Activated CD4-positive, alpha-beta T cell treated with anti-CD3 and anti-CD28 coated beads, Interleukin-10, Interleukin-2, amounts not matched to agents 100 ng/mL and 50 ng/mL, durations not matched to agents 16 hours and 8 hours (primary cell): Measurements from ENCODE around the gene FBN1.
A peak's percentile ranks its signal among the peaks of the same experiment; 100 is the strongest.

Experiments used
- DNase-seq: peaks from one replicate; pipeline ENCODE4 v3.0.0-alpha.2; 2020

The FBN1 gene

DNA sequence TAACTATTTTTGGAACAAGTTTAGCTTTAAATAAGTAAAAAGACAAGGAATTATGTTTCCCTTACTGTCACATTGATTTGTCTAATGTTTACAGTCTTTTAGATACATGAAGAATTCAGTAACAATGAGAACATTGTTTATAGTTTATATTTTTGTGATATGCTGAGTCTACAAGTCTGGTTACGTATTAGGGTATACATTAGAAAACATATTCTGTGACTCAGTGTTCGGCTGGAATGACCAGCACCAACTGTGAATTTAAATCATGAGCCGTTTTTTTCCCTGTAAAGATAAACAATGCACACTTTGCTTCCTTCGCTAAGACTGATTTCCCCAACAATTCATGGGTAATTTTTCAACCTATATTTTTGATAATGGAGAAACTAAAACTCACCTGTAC lies 182.8 kb downstream of the FBN1 start:
- no peak for DNase-seq

- no peak for DNase-seq
These were observed 185.7 kb downstream of the FBN1 start for GRCh38 chr15:48459571-48460442.

- no peak for DNase-seq
These were observed 186.6 kb downstream of the FBN1 start for GRCh38 chr15:48458876-48459275.

DNA sequence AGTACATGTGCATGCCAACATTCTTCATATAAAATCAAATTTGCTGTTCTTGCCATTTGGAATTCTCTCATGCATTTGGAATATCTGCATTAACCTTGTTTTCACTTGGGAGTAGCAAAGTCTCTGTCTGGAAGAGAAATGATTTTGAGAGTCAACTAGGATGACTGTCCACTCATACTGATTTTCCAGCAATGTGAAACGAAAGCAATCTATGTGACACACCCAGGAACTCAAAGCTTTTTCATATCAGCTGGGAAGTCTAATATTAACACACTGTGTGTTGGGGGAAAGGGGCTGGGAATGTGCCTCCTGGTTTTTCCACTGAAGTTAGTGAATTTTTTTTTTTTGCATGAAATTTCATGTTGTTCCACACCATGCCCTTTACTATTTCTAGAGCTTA lies 189.4 kb downstream of the FBN1 start:
- no peak for DNase-seq

DNA sequence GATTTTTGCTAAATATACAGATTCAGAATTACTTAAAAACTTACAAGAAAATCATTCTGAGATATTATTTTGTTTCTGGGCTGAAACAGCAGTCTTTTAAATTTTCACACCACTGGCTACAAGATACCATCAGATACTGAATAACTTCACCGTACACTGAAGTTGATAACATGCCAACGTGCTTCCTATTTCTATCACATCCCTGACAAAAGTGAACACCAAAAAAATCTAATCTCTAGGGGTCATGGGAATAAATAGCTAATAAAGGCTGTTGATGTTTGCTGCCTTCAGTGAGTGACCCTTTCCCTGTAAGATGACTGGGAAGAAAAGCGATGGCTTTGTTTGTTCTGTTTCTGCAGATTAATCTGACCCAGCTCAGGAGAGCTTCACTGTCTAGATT lies 193.8 kb downstream of the FBN1 start:
- DNase-seq: no peak

- DNase-seq: no peak
These were observed 194.3 kb downstream of the FBN1 start for GRCh38 chr15:48451241-48451640.

- DNase-seq: no peak
These were observed 195.8 kb downstream of the FBN1 start for GRCh38 chr15:48449734-48450133.

- DNase-seq: no peak
These were observed 197.9 kb downstream of the FBN1 start for GRCh38 chr15:48447657-48448056.

- no peak for DNase-seq
These were observed 198.5 kb downstream of the FBN1 start for GRCh38 chr15:48447058-48447457.

DNA sequence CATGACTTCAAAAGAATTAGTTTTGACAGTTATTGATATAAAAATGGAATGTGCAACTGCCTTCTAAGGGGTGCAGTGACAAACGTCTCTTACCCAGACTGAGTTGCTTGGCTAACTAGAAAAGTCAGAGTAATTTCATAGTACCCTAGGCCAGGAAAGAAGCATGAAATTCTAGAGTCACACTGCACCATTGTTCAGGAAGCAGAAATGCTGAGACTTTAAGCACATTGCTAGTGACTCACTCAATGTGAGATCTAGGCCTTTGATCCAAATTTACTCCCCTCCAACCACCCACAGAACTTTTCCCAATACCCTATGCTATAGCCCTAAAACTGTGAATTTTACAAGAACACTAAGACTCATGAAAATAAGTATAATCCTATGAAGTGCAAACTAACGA lies 203.5 kb downstream of the FBN1 start:
- no peak for DNase-seq

DNA sequence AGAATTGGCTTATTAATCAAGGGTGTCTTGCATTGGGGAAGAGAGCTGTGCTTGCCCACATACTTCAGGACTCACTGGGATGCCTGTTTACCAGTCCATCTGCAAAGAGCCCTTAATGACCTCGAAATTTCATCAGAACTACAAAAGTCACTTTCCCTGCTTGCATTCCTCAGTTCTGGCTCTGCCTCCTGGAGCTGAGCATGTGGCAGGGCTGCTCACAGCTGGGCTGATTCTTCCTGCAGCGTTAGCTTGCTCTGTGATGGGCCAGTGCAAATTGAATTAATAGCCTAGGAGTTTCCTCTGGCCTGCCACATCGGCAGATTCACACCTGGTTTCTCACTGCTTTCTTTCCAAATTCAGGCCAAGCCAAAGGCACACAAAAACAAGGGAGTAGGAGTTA lies 205.4 kb downstream of the FBN1 start:
- no peak for DNase-seq

- DNase-seq: no peak
These were observed 208.3 kb downstream of the FBN1 start for GRCh38 chr15:48437178-48437577.

- DNase-seq: no peak
These were observed 210.2 kb downstream of the FBN1 start for GRCh38 chr15:48435321-48435720.

DNA sequence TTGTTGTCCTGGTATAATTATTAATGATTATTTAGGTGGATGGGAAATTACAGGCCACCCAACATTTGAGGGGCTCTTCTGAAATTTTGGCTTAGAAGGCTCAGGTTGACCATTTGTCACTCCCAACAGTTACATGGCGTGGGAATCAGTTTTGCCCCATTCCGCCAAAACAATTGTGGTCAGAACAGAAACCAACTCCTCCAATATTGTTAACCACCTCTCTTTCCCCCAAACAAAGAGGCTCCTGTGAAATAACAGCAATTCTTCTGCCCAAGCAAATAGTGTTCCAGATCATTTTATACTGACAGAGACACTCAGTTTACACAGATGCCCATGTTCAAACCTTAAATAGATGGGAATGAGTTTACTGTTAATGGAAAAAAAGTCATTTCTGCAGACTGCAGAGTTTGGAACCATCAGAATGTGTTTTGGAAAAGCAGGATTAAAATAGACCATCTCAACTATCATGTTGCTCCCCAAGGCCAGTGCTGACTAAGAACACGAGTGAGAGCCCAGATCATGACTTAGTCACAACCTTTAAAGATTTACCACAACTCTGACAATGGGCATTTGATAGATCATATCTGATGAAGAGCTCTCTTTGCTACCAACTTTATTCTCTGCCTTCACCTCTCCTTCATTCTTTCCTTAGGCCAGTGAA lies 212.2 kb downstream of the FBN1 start:
- DNase-seq: peak; percentile 40

DNA sequence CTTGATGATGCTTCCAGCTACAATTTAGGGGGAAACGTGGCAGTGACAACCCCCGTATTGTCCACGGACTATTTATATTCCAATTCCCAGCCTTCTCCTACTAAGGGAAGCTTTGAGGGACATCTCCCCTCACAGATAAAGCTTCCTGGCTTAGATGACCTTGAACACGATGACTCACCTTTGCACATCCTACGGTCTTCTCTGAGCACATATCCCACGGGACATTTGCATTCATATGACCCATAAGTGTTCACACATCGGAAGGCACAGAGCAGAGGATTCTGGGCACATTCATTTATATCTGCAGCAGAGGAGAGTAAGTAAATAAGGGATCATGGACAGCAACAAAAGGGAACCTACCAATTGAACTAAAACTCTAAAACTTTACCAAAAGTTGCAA lies 212.8 kb downstream of the FBN1 start:
- DNase-seq: no peak

DNA sequence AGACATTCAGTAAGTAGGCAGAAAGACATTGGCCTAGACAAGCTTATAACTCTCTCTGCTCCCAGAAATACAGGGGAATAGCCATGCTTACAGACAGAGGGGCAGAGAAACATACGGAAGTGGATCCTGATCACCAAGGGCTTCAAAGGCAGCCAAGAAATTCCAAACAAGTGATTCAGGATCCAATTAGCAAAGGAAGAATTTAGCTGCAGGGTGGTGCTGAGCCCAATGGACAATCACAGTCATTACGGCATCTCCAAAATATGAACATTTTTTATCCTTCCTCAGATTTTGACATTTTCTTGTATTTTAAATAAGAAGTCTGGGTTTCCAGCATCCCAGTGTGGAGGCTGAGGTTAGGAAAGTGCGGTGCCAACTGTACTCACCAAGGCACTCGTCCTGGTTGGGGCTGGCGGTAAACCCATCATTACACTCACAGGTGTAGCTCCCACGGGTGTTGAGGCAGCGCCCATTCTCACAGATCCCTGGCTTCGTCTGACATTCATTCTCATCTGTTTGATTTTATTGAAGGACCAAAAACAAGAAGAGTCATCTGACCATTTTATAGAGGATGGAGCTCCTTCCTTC lies 217.5 kb downstream of the FBN1 start:
- DNase-seq: no peak

DNA sequence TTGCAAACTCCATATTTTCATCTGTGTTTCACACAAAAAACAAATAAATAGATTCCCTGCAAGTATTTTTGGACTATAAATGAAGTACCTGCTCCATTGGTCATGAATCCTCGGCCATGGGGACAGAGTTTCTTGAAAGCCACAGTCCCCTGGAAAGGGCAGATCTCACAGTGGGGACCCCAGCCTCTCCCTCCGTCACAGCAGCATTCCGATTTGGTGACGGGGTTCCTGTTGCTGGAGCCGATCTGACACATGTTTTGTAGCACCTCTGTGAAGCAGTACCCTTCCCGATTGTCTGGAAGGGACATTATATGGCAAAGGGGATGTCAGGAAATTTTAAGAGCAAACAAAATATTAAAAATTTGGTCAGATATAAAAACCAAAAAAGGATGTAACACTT lies 218.0 kb downstream of the FBN1 start:
- DNase-seq: no peak

- DNase-seq: no peak
These were observed 218.6 kb downstream of the FBN1 start for GRCh38 chr15:48426941-48427340.

- DNase-seq: no peak
These were observed 219.5 kb downstream of the FBN1 start for GRCh38 chr15:48426044-48426443.

DNA sequence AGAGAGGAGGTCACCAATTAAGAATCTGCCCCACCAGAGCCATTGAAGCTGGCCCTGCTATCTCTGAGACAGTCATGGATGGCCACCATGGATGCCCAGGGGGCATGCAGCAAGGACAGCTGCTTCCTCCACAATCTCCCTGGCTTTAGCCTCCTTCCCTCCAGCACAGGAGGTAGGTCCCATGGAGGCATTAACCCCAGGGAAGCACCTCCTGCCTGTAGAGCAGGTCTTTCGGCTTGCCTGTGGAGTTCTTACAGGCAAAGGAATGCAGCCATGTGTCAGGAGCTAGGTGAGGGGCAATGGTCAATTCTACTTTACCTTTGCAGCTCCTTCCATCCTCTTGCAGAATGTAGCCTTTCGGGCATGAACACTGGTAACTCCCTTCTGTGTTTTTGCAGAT lies 220.5 kb downstream of the FBN1 start:
- DNase-seq: no peak

DNA sequence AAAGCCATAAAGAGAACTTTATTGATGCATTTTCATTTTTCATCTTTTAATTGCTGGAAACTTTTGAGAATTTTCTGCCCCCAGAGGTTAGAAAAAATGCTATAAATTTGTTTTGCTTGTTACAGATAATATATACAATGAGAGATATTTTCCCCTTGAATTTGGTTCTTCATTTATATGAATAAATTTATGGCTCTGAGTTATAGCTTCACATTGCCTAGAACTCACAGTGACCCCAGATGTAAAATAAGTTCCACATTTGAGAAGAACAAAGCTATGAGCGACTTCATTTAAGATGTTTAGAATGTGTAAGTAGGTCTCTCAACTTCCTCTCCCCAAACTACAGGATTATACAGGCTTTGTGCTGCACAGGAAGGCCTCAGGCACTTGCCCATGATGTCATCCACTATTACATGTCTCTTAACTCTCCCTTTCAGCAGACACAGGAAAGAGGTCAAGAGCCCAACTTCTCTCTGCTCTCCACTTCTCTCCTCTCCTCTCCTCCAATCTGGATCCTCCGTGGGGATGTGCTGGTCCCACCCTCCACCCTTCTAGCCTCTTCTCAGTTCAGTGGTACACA lies 221.5 kb downstream of the FBN1 start:
- DNase-seq: no peak

GRCh38 chr15:48423342-48423741 lies 222.2 kb downstream of the FBN1 start:
- no peak for DNase-seq

DNA sequence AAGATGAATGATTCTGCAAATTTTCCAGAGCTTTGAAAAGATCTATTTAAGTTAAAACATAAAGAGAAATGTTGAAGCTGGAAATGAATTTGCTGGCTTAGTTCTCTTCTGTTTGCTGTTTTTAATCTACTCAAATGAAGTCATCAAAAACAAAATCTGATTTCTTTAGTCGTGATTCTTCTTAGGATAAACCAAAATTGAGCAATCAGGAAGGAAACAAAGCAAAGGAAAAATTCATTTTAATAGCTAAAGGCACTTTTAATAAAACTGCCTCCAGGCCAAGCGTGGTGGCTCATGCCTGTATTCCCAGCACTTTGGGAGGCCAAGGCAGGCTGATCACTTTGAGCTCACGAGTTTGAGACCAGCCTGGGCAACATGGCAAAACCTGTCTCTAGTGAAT lies 223.1 kb downstream of the FBN1 start:
- DNase-seq: no peak

DNA sequence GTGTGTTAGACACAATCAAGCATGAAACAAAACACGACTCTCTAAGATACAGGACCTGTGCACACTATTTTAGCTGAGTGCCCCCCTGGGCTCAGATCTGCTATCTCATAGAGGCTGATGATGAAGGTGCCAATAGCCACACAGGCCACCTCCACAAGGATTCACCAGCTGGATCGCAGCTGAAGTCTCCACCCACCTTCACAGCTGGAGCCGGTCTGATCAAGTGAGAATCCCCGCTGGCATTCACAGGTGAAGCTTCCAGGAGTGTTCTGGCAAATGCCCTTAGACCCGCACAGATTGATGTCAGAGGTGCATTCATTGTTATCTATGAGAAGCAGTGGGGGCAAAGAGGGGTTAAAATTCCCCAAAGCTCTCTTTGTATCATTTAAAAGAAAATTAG lies 224.1 kb downstream of the FBN1 start:
- no peak for DNase-seq
